ENCODE data around the gene ZNF217.
"Not testable (repeated sequence)": the region's sequence is repeated elsewhere in the genome, so short reads cannot be mapped to it uniquely, and the experiment has no call there.

The ZNF217 gene

GRCh38 chr20:53569606-53570307 lies 23.9 kb downstream of the ZNF217 start:
- H3K4me3 ChIP-seq (ENCODE audit: low read depth, low read length), result no peak overlapping the region

DNA sequence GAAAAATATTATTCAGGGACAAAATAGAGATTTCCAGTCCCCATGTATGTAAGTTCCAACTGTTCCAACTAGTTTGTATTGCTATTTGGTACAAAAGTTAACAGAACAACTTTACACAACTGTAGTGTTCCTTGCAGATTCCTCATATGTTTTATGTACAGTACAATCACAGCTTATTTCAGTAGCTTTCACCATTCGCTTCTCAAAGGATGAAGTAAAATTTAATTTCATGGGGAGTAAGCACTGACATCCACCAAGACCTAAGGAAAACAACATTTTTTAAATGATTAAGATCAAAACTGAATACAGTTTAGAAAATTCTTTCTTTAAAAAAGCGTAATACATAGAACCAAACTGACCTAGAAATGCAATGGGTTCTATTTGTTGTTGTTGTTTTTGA lies 24.6 kb downstream of the ZNF217 start:
- no peak overlapping the region for H3K4me3 ChIP-seq (ENCODE audit: low read depth, low read length)

GRCh38 chr20:53568351-53568750 lies 25.3 kb downstream of the ZNF217 start:
- no peak overlapping the region for H3K4me3 ChIP-seq (ENCODE audit: low read depth, low read length)

DNA sequence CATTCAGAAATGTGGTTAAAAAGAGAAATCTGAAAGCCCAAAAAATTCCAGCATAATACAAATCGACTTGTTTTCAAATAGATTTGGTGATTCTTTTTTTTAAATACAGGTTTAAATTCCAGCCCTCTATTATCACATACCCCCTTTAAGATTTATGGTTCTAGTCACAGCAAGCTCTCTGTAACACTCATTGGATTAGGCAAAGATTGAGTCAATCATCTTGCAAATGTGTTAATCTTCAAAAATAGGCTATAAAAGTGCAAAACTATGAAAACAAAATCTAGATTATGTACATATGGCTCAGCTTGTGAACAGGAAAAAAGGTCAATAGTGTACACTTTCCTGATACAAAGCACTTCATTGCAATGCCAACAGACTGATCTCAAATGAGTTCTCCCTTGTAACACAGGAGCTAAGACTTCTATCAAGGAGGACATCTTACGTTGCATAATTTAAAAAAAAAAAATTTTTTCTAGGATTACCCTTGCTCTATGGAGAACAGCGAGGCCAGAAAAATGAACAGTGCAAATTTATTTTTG lies 26.2 kb downstream of the ZNF217 start:
- H3K4me3 ChIP-seq (ENCODE audit: low read depth, low read length), result no peak overlapping the region

- not testable (repeated sequence) for H3K4me3 ChIP-seq (ENCODE audit: low read depth, low read length)
These were observed 27.0 kb downstream of the ZNF217 start for GRCh38 chr20:53566623-53567022.

DNA sequence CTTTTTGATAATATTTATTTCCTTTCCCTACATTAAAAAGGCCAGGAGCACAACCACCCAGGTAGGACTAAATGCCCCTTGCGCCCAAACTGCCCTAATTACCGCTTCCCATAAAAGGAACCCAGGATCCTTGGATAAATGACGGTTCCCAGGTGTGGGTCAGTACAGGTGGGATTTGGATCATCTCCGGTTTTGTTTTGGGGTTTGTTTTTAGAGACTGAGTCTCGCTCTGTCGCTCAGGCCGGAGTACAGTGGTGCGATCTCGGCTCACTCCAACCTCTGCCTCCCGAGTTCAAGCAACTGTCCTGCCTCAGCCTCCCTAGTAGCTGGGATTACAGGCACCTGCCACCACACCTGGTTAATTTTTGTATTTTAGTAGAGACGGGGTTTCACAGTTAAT lies 28.4 kb downstream of the ZNF217 start:
- H3K4me3 ChIP-seq (ENCODE audit: low read depth, low read length), result no peak overlapping the region

GRCh38 chr20:53562104-53562764 lies 31.4 kb downstream of the ZNF217 start:
- H3K4me3 ChIP-seq (ENCODE audit: low read depth, low read length), result not testable (repeated sequence)

DNA sequence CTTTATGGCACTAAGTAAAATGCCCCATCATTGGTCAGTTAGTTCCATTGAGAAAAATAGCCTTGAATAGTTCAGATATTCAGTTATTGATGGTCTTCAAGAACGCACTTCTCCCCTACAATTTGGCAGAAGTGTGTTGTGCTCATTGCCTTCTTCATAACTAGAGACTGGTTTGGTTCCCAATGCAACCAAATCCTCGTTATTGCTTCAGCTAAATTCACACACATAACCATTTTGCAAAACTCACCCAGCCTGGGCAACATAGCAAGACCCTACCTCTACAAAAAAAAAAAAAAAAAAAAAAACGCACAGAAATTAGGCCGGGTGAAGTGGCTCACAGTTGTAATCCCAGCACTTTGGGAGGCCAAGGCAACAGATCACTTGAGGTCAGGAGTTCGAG lies 32.1 kb downstream of the ZNF217 start:
- no peak overlapping the region for H3K4me3 ChIP-seq (ENCODE audit: low read depth, low read length)

- no peak overlapping the region for H3K4me3 ChIP-seq (ENCODE audit: low read depth, low read length)
These were observed 33.8 kb downstream of the ZNF217 start for GRCh38 chr20:53559816-53560215.

GRCh38 chr20:53557130-53557529 lies 36.5 kb downstream of the ZNF217 start:
- no peak overlapping the region for H3K4me3 ChIP-seq (ENCODE audit: low read depth, low read length)

DNA sequence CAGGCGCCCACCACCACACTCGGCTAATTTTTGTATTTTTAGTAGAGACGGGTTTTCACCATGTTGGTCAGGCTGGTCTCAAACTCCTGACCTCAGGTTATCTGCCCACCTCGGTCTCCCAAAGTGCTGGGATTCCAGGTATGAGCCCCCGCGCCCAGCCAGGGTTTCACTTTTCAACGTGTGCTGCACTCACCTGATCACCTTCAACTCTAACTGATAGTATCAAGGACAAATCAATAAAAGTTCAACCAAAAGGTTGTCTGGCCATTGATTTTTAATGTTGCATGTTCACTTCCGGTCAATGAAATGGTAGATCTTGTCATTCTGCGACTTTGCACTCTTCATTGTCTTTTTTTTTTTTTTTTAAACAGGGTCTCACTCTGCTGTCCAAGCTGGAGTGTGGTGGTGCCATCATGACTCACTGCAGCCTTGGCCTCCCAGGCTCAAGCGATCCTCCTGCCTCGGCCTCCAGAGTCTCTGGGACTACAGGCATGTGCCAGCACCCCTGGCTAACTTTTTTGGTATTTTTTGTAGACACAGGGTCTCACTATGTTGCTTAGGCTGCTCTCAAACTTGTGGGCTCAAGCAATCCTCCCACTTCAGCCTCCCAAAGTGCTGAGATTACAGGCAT lies 37.3 kb downstream of the ZNF217 start:
- no peak overlapping the region for H3K4me3 ChIP-seq (ENCODE audit: low read depth, low read length)

DNA sequence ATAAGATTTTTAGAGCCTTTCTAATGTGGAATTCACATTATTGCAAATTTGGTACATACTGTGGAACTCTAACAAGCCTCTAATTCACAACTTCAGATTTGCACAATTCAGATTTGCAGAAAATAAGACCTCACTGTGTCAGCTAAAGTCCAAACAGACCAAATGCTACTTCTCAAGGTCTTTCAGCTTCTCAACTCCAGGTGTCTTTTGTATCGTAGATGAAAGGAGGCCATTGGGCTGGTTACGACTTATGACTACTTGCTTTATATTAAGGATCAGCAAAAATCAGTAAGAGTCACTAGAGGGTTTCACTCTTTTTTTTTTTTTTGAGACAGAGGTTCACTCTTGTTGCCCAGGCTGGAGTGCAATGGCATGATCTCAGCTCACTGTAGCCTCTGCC lies 37.8 kb downstream of the ZNF217 start:
- no peak overlapping the region for H3K4me3 ChIP-seq (ENCODE audit: low read depth, low read length)

- no peak overlapping the region for H3K4me3 ChIP-seq (ENCODE audit: low read depth, low read length)
These were observed 38.6 kb downstream of the ZNF217 start for GRCh38 chr20:53555081-53555480.

GRCh38 chr20:53552572-53552893 lies 41.1 kb downstream of the ZNF217 start:
- not testable (repeated sequence) for H3K4me3 ChIP-seq (ENCODE audit: low read depth, low read length)

- not testable (repeated sequence) for H3K4me3 ChIP-seq (ENCODE audit: low read depth, low read length)
These were observed 41.7 kb downstream of the ZNF217 start for GRCh38 chr20:53551719-53552571.

GRCh38 chr20:53550280-53551187 lies 43.1 kb downstream of the ZNF217 start:
- H3K4me3 ChIP-seq (ENCODE audit: low read depth, low read length), result no peak overlapping the region

GRCh38 chr20:53547664-53548239 lies 45.9 kb downstream of the ZNF217 start:
- H3K4me3 ChIP-seq (ENCODE audit: low read depth, low read length), result no peak overlapping the region

- H3K4me3 ChIP-seq (ENCODE audit: low read depth, low read length), result no peak overlapping the region
These were observed 54.1 kb downstream of the ZNF217 start for GRCh38 chr20:53539516-53539915.

DNA sequence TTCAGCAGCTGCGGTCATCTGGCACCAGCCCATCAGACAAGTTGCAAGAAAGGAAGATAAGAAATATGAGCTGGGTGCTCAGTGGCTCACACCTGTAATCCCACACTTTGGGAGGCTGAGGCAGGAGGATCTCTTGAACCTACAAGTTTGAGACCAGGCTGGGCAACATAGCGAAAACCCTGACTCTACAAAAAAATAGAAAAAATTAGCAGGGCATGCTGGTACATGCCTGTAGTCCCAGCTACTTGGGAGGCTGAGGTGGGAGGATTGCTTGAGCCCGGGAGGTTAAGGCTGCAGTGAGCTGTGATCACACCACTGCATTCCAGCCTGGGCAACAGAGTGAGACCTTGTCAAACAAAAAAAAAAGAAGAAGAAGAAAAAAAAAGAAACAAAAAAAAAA lies 57.3 kb downstream of the ZNF217 start:
- H3K4me3 ChIP-seq (ENCODE audit: low read depth, low read length), result not testable (repeated sequence)

- H3K4me3 ChIP-seq (ENCODE audit: low read depth, low read length), result no peak overlapping the region
These were observed 57.8 kb downstream of the ZNF217 start for GRCh38 chr20:53535878-53536277.

Measured in iPS-11a (cell line).